GM21576 (cell line): Measurements from ENCODE around the gene AHDC1.
"Not testable (repeated sequence)": the region's sequence is repeated elsewhere in the genome, so short reads cannot be mapped to it uniquely, and the experiment has no call there.

Experiments used
- ATAC-seq: cut with Tn5 transposase; IDR thresholded peaks from one replicate; pipeline ENCODE4 v1.9.1; 2021; ENCODE audit warnings: mild to moderate bottlenecking, moderate library complexity; ENCODE audit not compliant: unreplicated experiment

AHDC1 gene

GRCh38 chr1:27554759-27555699 is 48.9 kb downstream of the AHDC1 start:
- ATAC-seq: no peak

- ATAC-seq: no peak
These were observed 49.7 kb downstream of the AHDC1 start for GRCh38 chr1:27554293-27554692.

- not testable (repeated sequence) for ATAC-seq
These were observed 50.1 kb downstream of the AHDC1 start for GRCh38 chr1:27553823-27554222.

GRCh38 chr1:27552911-27553420 is 51.0 kb downstream of the AHDC1 start:
- ATAC-seq: no peak

- ATAC-seq: no peak
These were observed 52.0 kb downstream of the AHDC1 start for GRCh38 chr1:27551953-27552312.

- ATAC-seq: no peak
These were observed 52.6 kb downstream of the AHDC1 start for GRCh38 chr1:27551170-27551952.

- no peak for ATAC-seq
These were observed 53.3 kb downstream of the AHDC1 start for GRCh38 chr1:27550510-27551169.

GRCh38 chr1:27549807-27550408 is 54.0 kb downstream of the AHDC1 start:
- no peak for ATAC-seq

GRCh38 chr1:27548858-27549719 is 54.9 kb downstream of the AHDC1 start:
- ATAC-seq: no peak

- ATAC-seq: no peak
These were observed 55.6 kb downstream of the AHDC1 start for GRCh38 chr1:27548136-27548853.

GRCh38 chr1:27547220-27548116 is 56.5 kb downstream of the AHDC1 start:
- no peak for ATAC-seq

GRCh38 chr1:27545876-27546275 is 58.1 kb downstream of the AHDC1 start:
- ATAC-seq: no peak

GRCh38 chr1:27545271-27545670 is 58.7 kb downstream of the AHDC1 start:
- ATAC-seq: no peak

- no peak for ATAC-seq
These were observed 59.1 kb downstream of the AHDC1 start for GRCh38 chr1:27544834-27545233.

- no peak for ATAC-seq
These were observed 60.7 kb downstream of the AHDC1 start for GRCh38 chr1:27543284-27543683.

- no peak for ATAC-seq
These were observed 61.3 kb downstream of the AHDC1 start for GRCh38 chr1:27542463-27543273.
